Retinal pigment epithelial cell (primary cell): ENCODE data around the gene MAST1.
"Not testable (repeated sequence)": the region's sequence is repeated elsewhere in the genome, so short reads cannot be mapped to it uniquely, and the experiment has no call there.

ENCODE experiments used
- DNase-seq: peaks from one replicate; pipeline ENCODE4 v3.0.0-alpha.2; 2010; ENCODE audit warnings: low read depth
- H3K4me3 ChIP-seq: 2 replicates; pipeline ENCODE4 v1.5.1; 2011; ENCODE audit warnings: mild to moderate bottlenecking, low read length, control low read depth, moderate library complexity
- CTCF ChIP-seq: conservative IDR thresholded peaks from 2 replicates; pipeline ENCODE4 v1.5.1; 2011; ENCODE audit warnings: low read depth, low read length, control low read depth, inconsistent platforms

The MAST1 gene

GRCh38 chr19:12797141-12797587, 41.2 kb upstream of the MAST1 start:
- H3K4me3 ChIP-seq: no peak overlapping the region
- no peak for TF ChIP-seq CTCF
- no peak for DNase-seq

- not testable (repeated sequence) for DNase-seq, H3K4me3 ChIP-seq
These were observed 40.7 kb upstream of the MAST1 start for GRCh38 chr19:12797607-12798006.

GRCh38 chr19:12799742-12800465, 38.4 kb upstream of the MAST1 start:
- TF ChIP-seq CTCF: no peak
- DNase-seq: no peak
- no peak overlapping the region for H3K4me3 ChIP-seq

- H3K4me3 ChIP-seq: peak overlapping the region; percentile 89
- no peak for TF ChIP-seq CTCF
- no peak for DNase-seq
These were observed 37.9 kb upstream of the MAST1 start for GRCh38 chr19:12800466-12800770.

GRCh38 chr19:12800923-12801465, 37.3 kb upstream of the MAST1 start:
- TF ChIP-seq CTCF: no peak
- peak overlapping the region; percentile 89 for H3K4me3 ChIP-seq
- no peak for DNase-seq

GRCh38 chr19:12801466-12802266, 36.6 kb upstream of the MAST1 start, which contains the start of the genes PRDX2 and THSD8:
Gene PRDX2, minus strand, starts transcription at chr19:12801800. Its CDS starts 539 bp downstream, at chr19:12801261.
Gene THSD8, plus strand, starts transcription at chr19:12802069. Its CDS starts 3 bp downstream, at chr19:12802072.
- peak; percentile 10 for TF ChIP-seq CTCF
- DNase-seq: no peak

GRCh38 chr19:12802267-12803106, 35.8 kb upstream of the MAST1 start:
- peak overlapping the region; percentile 89 for H3K4me3 ChIP-seq
- no peak for TF ChIP-seq CTCF
- DNase-seq: no peak

More at GRCh38 chr19:12801466-12802266, 36.6 kb upstream of the MAST1 start, which contains the start of the genes PRDX2 and THSD8:
- peak within 1 kb of the TSS; percentile 89 for H3K4me3 ChIP-seq
